Measurements from ENCODE around the gene CCDC107.
"Not testable (repeated sequence)": the region's sequence is repeated elsewhere in the genome, so short reads cannot be mapped to it uniquely, and the experiment has no call there.

DNA sequence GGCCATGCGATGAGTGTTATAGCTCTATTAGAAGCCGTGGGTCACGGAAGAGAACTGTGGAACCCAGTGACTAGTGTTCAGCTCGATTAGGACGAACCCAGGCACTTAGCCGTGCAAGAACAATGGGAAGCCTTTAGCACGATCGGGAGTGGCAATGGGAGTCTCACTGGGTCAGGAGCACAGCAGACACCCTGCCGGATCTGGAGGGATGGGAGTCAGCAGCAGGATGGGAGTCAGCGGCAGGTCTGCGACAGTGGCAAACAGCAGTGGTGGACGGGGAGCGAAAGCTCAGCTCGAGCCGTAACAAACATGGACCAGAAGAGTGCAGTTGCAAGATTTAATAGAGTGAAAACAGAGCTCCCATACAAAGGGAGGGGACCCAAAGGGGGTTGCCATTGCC is 17.7 kb upstream of the CCDC107 start:
- TF ChIP-seq, protein P1, sequence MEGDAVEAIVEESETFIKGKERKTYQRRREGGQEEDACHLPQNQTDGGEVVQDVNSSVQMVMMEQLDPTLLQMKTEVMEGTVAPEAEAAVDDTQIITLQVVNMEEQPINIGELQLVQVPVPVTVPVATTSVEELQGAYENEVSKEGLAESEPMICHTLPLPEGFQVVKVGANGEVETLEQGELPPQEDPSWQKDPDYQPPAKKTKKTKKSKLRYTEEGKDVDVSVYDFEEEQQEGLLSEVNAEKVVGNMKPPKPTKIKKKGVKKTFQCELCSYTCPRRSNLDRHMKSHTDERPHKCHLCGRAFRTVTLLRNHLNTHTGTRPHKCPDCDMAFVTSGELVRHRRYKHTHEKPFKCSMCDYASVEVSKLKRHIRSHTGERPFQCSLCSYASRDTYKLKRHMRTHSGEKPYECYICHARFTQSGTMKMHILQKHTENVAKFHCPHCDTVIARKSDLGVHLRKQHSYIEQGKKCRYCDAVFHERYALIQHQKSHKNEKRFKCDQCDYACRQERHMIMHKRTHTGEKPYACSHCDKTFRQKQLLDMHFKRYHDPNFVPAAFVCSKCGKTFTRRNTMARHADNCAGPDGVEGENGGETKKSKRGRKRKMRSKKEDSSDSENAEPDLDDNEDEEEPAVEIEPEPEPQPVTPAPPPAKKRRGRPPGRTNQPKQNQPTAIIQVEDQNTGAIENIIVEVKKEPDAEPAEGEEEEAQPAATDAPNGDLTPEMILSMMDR (conservative IDR thresholded peaks at IDR 0.05; ENCODE audit: low read depth, low read length): not testable (repeated sequence)
- not testable (repeated sequence) for TF ChIP-seq EZH2 (IDR thresholded peaks at IDR 0.05; ENCODE audit: low read length, unreplicated experiment)

Data from PC-3 (cell line).